Stimulated activated CD8-positive, alpha-beta memory T cell treated with anti-CD3 and anti-CD28 coated beads, Interleukin-4, amount 100 ng/mL, for 48 hours (primary cell): ENCODE results near the gene EFNA1.
"Not testable (repeated sequence)": the region's sequence is repeated elsewhere in the genome, so short reads cannot be mapped to it uniquely, and the experiment has no call there.

ENCODE experiments used
- DNase-seq: peaks from one replicate; pipeline ENCODE4 v3.0.0-alpha.2; 2020

Gene EFNA1

GRCh38 chr1:155160128-155160527 is 32.5 kb downstream of the EFNA1 start:
- DNase-seq: no peak

GRCh38 chr1:155162631-155163030 is 35.0 kb downstream of the EFNA1 start:
- DNase-seq: not testable (repeated sequence)

- not testable (repeated sequence) for DNase-seq
Observed at GRCh38 chr1:155163785-155164184, 36.1 kb downstream of the EFNA1 start.

- DNase-seq: not testable (repeated sequence)
Observed at GRCh38 chr1:155164625-155165024, 36.9 kb downstream of the EFNA1 start.

- peak; percentile 21 for DNase-seq
Observed at GRCh38 chr1:155166051-155166470, 38.4 kb downstream of the EFNA1 start.

- DNase-seq: peak; percentile 20
Observed at GRCh38 chr1:155166471-155167165, 38.9 kb downstream of the EFNA1 start.

- peak; percentile 95 for DNase-seq
Observed at GRCh38 chr1:155167166-155168104, 39.8 kb downstream of the EFNA1 start.

- peak; percentile 13 for DNase-seq
Observed at GRCh38 chr1:155168105-155168445, 40.4 kb downstream of the EFNA1 start.

- DNase-seq: no peak
Observed at GRCh38 chr1:155168456-155169210, 41.0 kb downstream of the EFNA1 start.

- peak; percentile 18 for DNase-seq
Observed at GRCh38 chr1:155169541-155169940, 41.9 kb downstream of the EFNA1 start.

- DNase-seq: peak; percentile 7
Observed at GRCh38 chr1:155170101-155170785, 42.6 kb downstream of the EFNA1 start.

GRCh38 chr1:155170806-155171205 is 43.1 kb downstream of the EFNA1 start:
- peak; percentile 18 for DNase-seq

- DNase-seq: peak; percentile 23
Observed at GRCh38 chr1:155171836-155172731, 44.4 kb downstream of the EFNA1 start.

GRCh38 chr1:155172732-155173477 is 45.2 kb downstream of the EFNA1 start, which contains the start of gene KRTCAP2:
Gene KRTCAP2, minus strand, starts transcription at chr1:155173304. Its CDS starts 80 bp downstream, at chr1:155173224.
- peak; percentile 97 for DNase-seq

GRCh38 chr1:155173478-155174323 is 46.0 kb downstream of the EFNA1 start, which contains the start of gene TRIM46:
Gene TRIM46, plus strand, starts transcription at chr1:155173849. Its CDS starts 118 bp downstream, at chr1:155173967.
- peak; percentile 85 for DNase-seq

- DNase-seq: peak; percentile 69
Observed at GRCh38 chr1:155174324-155175280, 46.9 kb downstream of the EFNA1 start.

GRCh38 chr1:155175281-155175926 is 47.7 kb downstream of the EFNA1 start:
- peak; percentile 24 for DNase-seq

GRCh38 chr1:155175927-155176371 is 48.3 kb downstream of the EFNA1 start:
- DNase-seq: peak; percentile 57
